Embryonic facial prominence (tissue), 1 donor: ENCODE data around the gene ARHGAP10.

Source experiments
- DNase-seq: peaks from one replicate; pipeline ENCODE4 v3.0.0-alpha.2; 2016; ENCODE audit errors: extremely low spot score

The ARHGAP10 gene

DNA sequence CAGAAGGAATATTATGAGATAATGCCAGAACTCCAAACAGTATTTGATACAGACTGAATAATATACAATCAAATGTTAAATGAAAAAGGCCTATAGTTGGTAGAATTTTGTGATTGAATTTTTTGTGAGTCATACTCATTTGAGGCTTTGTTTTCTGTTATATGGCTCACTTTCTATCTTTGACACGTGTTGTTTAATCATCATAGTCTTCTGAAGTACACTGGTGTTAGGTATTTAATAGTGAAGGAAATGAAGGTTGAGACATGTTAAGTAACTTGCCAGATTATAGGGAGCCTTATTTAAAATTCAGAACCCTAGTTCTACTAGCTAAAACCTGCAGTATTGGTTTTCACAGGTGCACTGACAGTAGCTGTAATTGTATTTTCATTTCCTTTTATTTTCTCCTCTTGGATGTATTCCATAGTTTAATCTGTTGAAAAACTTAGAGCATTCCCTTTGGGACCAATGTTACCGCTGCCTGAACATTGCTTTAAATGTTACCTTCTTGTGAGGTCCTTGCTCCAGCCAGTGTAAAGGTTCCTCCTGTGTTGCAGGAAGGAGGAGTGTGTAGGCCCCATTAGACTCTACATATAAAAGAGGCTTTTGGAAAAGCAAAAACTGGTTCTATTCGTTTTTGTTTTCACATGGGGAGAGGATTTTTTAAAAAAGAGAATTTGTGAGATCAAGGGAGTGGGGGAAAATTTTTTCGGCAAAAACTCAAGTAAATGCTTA is 224.1 kb downstream of the ARHGAP10 start:
- no peak for DNase-seq

DNA sequence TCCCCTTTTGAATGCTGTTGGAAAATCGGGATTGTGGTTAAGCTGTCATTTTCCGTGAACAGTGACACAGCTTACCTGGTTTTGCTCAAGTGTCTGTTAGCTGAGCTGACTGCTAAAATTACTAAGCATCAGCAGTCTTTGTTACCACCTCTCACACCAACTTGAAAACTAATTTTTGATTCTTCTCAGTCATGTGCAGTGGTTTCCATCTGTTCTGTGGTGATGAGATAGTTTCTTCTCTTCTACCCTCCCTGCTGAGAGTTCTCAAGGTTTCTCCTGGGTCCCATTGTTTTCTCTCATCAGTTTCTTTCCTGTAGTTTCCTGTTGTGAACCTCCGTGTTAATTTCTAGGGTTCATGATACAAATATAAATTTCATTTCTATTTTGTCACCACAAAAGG is 225.6 kb downstream of the ARHGAP10 start:
- DNase-seq, result no peak

GRCh38 chr4:147958057-147958456 is 226.2 kb downstream of the ARHGAP10 start:
- DNase-seq, result no peak

DNA sequence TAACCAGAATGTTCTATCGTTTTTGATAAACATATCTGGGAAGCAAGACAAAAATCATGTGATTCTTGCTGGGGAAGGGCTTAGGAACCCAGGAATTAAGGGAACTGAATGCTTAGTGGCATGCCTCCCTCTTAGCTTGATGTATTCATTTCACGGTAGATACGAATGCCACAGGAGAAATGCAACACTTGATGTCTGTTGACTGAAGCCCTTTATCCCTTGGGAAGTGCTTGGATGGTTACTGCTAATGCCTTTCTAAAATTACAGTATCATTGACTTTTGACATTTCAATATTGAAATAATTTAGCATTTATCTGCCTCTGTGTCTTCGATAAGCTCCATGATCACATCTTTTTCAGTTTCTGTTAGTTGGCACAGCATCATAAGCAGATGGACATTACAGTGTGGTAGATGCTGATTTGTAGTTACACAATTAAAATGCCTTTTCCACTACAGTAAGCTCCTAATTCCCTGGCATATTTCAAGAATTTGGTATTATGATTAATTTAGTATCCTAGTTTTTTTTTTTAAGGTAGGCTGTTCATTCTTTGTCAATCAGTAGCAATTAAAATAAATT is 226.7 kb downstream of the ARHGAP10 start:
- no peak for DNase-seq

- DNase-seq, result no peak
Observed at GRCh38 chr4:147960971-147961370, 229.1 kb downstream of the ARHGAP10 start.

- no peak for DNase-seq
Observed at GRCh38 chr4:147963839-147964238, 232.0 kb downstream of the ARHGAP10 start.

DNA sequence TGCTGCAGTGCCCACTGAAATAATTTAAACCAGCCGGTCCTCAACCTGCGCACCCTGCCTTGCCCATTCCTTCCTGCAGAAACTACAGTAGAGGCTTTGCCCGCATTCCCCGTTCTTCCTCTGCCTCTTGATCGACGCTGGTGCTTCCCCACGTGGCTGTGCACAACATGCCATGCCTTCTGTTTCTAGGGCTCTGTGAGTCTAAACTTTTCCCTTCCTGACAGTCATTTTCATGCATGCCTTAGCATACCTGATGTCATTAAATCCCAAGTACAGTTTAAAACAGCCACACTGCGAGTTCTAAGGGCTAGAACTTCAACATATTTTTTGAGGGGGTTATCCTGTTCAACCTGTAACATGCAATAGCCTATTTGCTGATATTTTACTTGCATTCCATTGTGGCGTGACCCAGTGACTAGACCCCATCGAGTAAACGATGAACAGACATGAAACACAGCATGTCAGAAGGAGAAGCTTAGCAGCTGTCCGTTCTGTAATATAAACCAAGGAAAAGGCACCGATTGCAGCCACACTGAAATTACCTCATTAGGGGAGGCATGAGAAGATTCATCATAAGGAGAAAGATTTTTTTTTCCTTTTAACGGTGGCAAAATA is 232.5 kb downstream of the ARHGAP10 start:
- DNase-seq, result no peak

GRCh38 chr4:147965056-147965455 is 233.2 kb downstream of the ARHGAP10 start:
- no peak for DNase-seq

GRCh38 chr4:147965873-147966272 is 234.0 kb downstream of the ARHGAP10 start:
- no peak for DNase-seq

DNA sequence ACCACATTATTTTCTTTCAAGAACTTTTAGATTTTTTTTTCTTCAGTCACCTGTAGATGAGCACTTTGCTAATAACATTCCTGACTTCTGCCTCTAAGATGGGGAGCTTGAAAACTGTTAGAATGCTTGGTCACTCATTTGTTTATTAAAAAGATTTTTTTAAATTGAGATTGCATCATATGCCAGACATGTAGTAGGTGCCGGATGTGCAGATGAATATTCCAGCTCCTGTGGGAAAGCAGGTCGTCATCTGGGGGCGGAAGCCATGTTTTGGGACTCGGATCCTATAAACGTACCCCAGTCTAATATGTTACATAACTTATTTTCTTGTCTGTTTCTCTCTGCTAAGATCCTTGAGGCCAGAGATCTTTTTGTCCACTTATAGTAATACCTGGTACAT is 236.8 kb downstream of the ARHGAP10 start:
- DNase-seq, result no peak

GRCh38 chr4:147969573-147970385 is 237.9 kb downstream of the ARHGAP10 start:
- no peak for DNase-seq

- no peak for DNase-seq
Observed at GRCh38 chr4:147971116-147971515, 239.2 kb downstream of the ARHGAP10 start.

GRCh38 chr4:147975325-147975724 is 243.4 kb downstream of the ARHGAP10 start:
- DNase-seq, result no peak

GRCh38 chr4:147975933-147976928 is 244.3 kb downstream of the ARHGAP10 start:
- DNase-seq, result no peak

DNA sequence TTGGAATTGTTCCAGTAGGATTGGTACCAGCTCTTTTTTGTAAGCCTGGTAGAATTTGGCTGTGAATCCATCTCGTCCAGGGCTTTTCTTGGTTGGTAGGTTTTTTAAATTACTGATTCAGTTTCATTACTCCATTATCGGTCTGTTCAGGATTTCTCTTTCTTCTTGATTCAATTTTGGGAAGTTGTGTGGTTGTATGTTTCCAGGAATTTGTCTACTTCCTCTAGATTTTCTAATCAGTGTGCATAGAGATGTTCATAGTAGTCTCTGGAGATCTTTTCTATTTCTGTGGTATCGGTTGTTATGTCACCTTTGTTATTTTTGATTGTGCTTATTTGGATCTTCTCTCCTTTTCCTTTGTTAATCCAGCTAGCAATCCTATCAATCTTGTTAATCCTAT is 248.7 kb downstream of the ARHGAP10 start:
- DNase-seq, result no peak

- DNase-seq, result no peak
Observed at GRCh38 chr4:147981305-147981704, 249.4 kb downstream of the ARHGAP10 start.

DNA sequence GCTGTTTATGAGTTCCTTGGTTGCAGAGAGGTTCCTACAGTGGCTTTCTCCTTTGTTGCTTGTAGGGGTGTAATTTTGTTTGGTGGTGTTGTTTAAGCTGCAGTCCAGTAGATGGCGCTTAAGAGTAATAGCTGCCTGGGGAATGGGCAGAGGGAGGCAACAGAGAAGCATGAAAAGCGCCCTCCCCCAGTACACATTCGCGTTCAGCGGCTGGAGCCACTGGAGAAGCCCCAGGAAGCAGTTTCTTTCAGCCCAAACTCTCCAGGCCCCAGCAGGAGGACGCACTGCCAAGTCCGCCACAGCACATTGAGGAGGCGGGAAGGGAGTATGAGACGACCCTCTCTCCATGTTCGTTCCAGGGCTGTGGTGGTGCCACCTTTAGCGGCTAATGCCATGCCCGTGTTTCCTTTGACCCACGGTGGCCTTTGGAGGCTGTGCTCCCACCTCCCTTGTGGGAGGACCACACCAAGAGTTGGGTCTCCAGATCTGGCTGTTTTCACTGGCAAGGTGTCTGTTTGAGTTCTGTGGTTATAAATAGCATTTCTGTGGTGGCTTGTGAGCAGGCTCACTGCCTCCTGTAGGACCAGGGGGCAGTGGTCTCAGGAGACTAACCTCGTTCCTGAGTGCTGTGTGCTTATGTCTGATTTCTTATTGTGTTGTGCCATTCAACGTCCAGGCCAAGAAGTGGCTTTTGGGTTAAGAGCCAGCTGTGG is 252.3 kb downstream of the ARHGAP10 start:
- DNase-seq, result no peak

GRCh38 chr4:147984778-147985138 is 252.9 kb downstream of the ARHGAP10 start:
- no peak for DNase-seq

- no peak for DNase-seq
Observed at GRCh38 chr4:147985376-147985775, 253.5 kb downstream of the ARHGAP10 start.

GRCh38 chr4:147987252-147987651 is 255.4 kb downstream of the ARHGAP10 start:
- DNase-seq, result no peak
